ENCODE data around the gene PLCD1.

PLCD1 gene

GRCh38 chr3:38016410-38016809 is 13.0 kb downstream of the PLCD1 start:
- DNase-seq: no peak

DNA sequence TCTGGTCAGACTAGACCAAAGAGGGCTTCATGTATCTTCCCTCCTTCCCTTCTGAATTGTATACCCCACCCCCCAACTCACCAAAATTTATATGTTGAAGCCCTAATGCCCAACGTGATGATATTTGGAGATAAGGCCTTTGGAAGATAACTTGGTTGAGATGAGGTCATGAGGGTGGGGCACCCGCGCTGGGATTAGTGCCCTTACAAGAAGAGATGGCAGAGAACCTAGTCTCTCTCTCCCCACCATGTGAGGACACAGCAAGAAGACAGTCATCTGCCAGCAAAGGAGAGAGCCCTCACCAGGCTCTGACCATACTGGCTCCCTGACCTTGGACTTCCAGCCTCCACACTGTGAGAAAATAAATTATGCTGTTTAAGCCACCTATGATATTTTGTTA is 13.5 kb downstream of the PLCD1 start:
- no peak for DNase-seq

DNA sequence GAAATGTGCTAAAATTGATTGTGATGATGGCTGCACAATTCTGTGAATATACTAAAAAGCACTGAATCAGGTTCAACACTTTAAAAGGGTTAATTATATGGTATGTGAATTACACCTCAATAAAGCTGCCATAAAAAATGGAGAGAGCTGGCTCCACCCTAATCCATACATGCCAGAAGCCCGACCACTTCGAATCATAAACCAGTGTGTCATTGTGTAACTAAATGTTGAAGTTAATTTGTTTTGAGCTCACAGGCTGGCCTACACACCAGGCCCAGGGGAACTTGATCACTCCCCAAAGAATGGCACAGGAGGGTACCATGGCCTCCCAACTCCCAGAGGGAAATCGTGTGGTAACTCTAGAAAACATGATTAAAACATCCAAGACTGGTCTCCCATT is 14.0 kb downstream of the PLCD1 start:
- DNase-seq: no peak

GRCh38 chr3:38011111-38011510 is 18.3 kb downstream of the PLCD1 start:
- no peak for DNase-seq

GRCh38 chr3:38009807-38010591 is 19.4 kb downstream of the PLCD1 start:
- no peak for DNase-seq

GRCh38 chr3:38008971-38009580 is 20.4 kb downstream of the PLCD1 start:
- no peak for DNase-seq

GRCh38 chr3:38008191-38008701 is 21.2 kb downstream of the PLCD1 start:
- no peak for DNase-seq

GRCh38 chr3:38007754-38008090 is 21.7 kb downstream of the PLCD1 start:
- DNase-seq: no peak

- DNase-seq: no peak
Measured at GRCh38 chr3:38006445-38006995, 22.9 kb downstream of the PLCD1 start.

DNA sequence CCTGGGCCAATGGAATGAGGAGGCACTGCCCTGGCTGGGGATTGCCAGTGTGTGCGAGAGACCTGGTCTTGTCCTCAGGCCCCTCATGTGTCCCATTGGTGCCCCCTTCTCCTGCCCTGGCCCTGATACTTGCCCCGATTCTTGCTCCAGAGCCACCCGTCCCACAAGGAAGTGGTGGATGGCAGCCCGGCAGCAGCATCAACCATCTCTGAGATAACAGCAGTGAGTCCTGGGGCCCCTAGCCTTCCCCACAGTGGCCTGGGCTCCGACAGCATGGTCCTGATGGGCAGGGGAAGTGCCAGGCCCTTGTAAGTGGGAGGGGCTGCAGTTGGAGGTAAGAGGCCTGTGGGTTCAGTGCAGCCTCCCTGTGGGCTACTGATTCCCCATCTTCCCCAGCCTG is 23.4 kb downstream of the PLCD1 start:
- DNase-seq: no peak

- no peak for DNase-seq
Measured at GRCh38 chr3:38005076-38006020, 24.1 kb downstream of the PLCD1 start.

DNA sequence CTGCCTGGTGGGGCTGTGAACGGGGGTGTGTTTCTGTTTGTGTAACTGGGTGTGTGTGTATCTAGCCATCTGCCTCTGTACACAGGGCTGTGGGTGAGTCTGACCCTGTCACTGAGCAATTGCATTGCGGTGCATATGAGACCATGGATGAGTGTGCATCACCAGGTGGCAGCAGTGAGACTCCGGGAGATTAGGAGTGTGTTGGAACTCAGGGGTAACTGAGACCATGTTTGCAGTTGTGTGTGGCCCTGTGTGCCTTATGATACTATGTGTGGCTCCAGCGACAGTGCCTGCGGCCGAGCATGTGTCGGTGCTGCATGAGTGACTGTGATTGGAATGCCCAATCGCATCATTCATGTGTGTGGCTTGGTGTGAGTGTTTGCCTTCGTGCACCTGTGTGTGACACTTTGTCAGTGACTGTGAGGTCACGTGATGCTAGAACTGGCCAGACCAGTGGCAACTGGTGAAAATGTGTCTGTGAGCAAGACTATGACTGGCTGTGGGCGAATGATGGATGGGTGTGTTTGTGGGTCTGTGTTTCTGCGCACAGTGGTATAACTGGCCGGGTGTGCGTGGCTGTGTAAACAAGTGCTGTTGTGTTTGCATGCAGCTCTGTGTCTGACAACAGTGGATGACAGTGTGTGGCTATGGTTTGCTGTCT is 24.9 kb downstream of the PLCD1 start:
- peak; percentile 59 for DNase-seq

DNA sequence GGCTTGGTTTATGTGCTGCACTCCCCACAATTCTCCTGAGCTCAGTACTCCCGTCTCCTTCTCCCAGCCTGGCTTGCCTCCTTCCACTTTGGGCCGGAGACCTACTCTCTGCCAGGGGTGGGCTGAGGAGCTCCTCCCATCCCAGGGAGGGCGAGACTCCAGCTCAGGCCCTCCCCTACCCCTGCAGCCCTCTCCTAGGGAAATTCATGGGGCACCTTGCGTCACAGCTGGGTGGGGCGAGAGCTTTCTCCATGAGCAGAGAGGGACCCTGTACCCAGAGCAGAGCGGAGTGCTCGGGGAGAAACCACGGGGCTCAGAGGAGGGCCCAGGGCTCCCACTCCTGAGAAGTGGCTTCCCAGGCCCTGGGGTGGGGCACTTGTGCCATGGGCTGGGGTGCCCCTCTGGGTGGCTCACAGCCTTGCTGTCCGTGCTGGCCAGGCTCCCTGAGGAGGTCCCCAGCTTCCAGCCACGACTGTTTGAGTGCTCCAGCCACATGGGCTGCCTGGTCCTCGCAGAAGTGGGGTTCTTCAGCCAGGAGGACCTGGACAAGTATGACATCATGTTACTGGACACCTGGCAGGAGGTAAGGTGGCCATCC is 25.5 kb downstream of the PLCD1 start:
- DNase-seq: no peak

DNA sequence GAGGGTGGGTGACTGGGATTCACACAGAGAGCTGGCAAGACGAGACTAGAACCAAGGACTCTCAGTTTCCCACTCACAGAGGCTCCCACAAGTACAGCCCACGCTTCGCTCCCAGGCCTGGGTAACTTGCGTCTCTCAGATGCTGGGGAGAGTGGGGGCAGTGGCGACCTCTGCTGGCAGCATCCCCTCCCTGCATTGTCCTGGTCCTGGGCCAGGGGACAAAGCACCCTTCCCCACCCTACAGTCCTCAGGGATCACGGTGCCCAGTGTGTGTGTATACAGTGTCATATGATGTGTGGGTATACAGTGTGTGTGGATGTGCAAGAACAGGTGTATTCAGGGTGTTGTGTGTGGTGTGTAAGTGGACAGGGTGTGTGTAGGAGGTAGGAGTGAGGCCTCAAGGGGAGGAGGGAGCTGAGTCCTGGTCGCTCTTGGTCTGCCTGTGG is 26.0 kb downstream of the PLCD1 start:
- DNase-seq: peak; percentile 74

DNA sequence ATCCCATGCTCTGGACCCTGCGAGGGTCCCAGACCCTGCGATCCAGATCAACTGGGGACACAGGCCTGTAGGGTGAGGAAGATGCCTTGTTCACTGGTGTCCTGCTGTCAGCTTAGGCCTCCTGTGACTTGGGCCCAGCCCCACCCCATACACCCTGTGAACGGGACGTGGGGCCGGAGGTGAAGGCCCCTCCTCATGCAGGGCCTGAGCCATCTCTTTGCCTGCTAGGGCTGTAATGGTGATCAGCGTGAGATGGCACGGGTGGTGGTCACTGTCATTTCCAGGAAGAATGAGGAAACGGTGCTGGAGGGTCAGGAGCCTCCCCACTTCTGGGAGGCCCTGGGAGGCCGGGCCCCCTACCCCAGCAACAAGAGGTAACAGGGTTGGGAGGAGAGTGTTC is 26.5 kb downstream of the PLCD1 start:
- DNase-seq: no peak

- no peak for DNase-seq
Measured at GRCh38 chr3:38002291-38002876, 27.1 kb downstream of the PLCD1 start.

- no peak for DNase-seq
Measured at GRCh38 chr3:38001456-38002081, 27.9 kb downstream of the PLCD1 start.

GRCh38 chr3:38000965-38001455 is 28.4 kb downstream of the PLCD1 start:
- no peak for DNase-seq

GRCh38 chr3:38000242-38000916 is 29.1 kb downstream of the PLCD1 start:
- DNase-seq: no peak

DNA sequence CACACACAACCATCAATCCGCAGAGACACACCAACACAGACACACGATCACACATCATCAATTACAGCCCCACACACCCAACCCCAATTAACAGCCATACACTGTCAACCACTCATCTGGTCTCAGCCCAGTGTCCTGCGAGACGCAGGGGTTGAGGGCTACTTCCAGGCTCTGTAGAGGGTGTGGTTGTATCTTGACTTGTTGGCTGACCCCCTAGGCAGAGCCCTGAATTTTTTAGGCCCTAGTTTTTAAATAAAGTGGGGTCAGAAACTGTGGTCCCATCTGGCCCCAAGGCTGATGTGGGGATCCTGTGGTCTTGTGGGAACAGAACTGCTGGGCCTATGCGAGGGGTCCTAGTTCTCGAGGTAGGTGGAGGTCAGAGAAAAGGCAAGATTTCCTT is 29.6 kb downstream of the PLCD1 start:
- no peak for DNase-seq

All from activated CD4-positive, alpha-beta T cell treated with anti-CD3 and anti-CD28 coated beads for 48 hours (primary cell).